ENCODE data around the gene FAM174C. TPM values are rescaled to one million over a fixed set of nuclear protein-coding genes. Genes with fewer than 3 reads are reported as not detected.

The FAM174C gene
- total RNA-seq: 10 to 100 TPM; 28.9 to 29.8 TPM

DNA sequence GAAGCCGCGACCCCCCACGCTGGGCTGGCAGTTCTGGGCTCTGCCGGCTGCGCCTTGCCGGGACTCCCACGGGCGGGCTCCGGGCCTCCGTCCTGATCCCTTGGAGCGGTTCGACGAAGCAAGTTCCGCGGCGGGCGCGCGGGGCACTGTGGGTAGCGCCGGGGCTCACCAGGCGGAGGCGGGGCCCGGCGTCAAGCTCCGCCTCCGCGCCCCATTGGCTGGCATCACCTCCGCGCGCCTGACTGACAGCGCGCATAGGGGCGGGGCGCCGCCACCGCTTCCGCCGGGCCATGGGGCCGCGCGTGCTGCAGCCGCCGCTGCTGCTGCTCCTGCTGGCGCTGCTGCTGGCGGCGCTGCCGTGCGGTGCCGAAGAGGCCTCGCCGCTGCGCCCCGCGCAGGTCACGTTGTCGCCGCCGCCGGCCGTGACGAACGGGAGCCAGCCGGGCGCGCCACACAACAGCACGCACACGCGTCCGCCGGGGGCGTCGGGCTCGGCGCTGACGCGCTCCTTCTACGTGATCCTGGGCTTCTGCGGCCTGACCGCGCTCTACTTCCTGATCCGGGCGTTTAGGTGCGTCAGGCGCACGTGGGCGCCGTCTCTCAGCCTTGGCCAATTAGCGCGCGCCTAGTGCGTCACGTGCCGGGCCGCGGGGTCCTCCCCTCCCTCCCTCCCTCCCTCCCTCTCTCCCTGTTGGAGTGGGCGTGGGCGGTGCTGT is at the start of gene FAM174C:
TSS of gene FAM174C (plus strand) at position 271 of the 716 bp plus-strand sequence. CDS start at position 291, 20 bp downstream.
- H3K9me3 ChIP-seq: no peaks in the 10 kb centered on the region
- no peaks in the 10 kb centered on the region for H3K27me3 ChIP-seq
- TF ChIP-seq CTCF (IDR thresholded peaks at IDR 0.05): no peak
- H3K27ac ChIP-seq: peak within 1 kb of the TSS; percentile 96 to 98
- H3K36me3 ChIP-seq: peaks cover 57% of the 10 kb centered on the region
- peaks cover 0 to 59% of the 10 kb centered on the region in 2 donors for H3K4me1 ChIP-seq
- peak; percentile 96 for DNase-seq (ENCODE audit: low spot score)
- peak within 1 kb of the TSS; percentile 71 to 77 for H3K4me3 ChIP-seq

GRCh38 chr19:1226227-1226518 is 49.2 kb upstream of the FAM174C start:
- Histone ChIP-seq H3K27me3 (no peaks in the 10 kb centered on the region), H3K36me3 (peaks cover 52% of the 10 kb centered on the region), H3K4me1 (peaks cover 0 to 19% of the 10 kb centered on the region in 2 donors), H3K4me3 (no peak overlapping the region), H3K27ac (no peak overlapping the region), H3K9me3 (no peaks in the 10 kb centered on the region)
- no peak for DNase-seq (ENCODE audit: low spot score)
- TF ChIP-seq CTCF (IDR thresholded peaks at IDR 0.05): no peak

- H3K4me3 ChIP-seq: no peak overlapping the region
- peaks cover 0 to 17% of the 10 kb centered on the region in 2 donors for H3K4me1 ChIP-seq
- no peak for TF ChIP-seq CTCF (IDR thresholded peaks at IDR 0.05)
- no peaks in the 10 kb centered on the region for H3K9me3 ChIP-seq
- no peaks in the 10 kb centered on the region for H3K27me3 ChIP-seq
- DNase-seq (ENCODE audit: low spot score): no peak
- H3K27ac ChIP-seq: no peak overlapping the region
- peaks cover 48% of the 10 kb centered on the region for H3K36me3 ChIP-seq
Observed at GRCh38 chr19:1226522-1227303, 48.6 kb upstream of the FAM174C start.

GRCh38 chr19:1227304-1228054 is 47.9 kb upstream of the FAM174C start:
- no peak for TF ChIP-seq CTCF (IDR thresholded peaks at IDR 0.05)
- Histone ChIP-seq H3K4me1 (peaks cover 0 to 17% of the 10 kb centered on the region in 2 donors), H3K4me3 (no peak overlapping the region), H3K27ac (no peak overlapping the region), H3K9me3 (no peaks in the 10 kb centered on the region), H3K27me3 (no peaks in the 10 kb centered on the region), H3K36me3 (peaks cover 48% of the 10 kb centered on the region)
- DNase-seq (ENCODE audit: low spot score): no peak

GRCh38 chr19:1228161-1228957 is 47.0 kb upstream of the FAM174C start:
- Histone ChIP-seq H3K27ac (no peak overlapping the region), H3K9me3 (no peaks in the 10 kb centered on the region), H3K36me3 (peaks cover 40% of the 10 kb centered on the region), H3K4me3 (no peak overlapping the region), H3K27me3 (no peaks in the 10 kb centered on the region), H3K4me1 (peaks cover 0 to 21% of the 10 kb centered on the region in 2 donors)
- TF ChIP-seq CTCF (IDR thresholded peaks at IDR 0.05): no peak
- DNase-seq (ENCODE audit: low spot score): no peak

All from right atrium auricular region (tissue), 2 donors.